Parathyroid adenoma (tissue), 2 donors: ENCODE measurements around the gene INTS13.
"Not testable (repeated sequence)": the region's sequence is repeated elsewhere in the genome, so short reads cannot be mapped to it uniquely, and the experiment has no call there.

Source experiments
- H2AFZ ChIP-seq: fragments of 300-600 bp; sonication (generic); one replicate; pipeline ENCODE4 v1.7.0; 2017; ENCODE audit warnings: antibody characterized with exemption, mild to moderate bottlenecking
- H3K27ac ChIP-seq: fragments of 300-600 bp; sonication (generic); one replicate; pipeline ENCODE4 v1.7.0; 2017
- H3K27me3 ChIP-seq: fragments of 300-600 bp; sonication (generic); one replicate; pipeline ENCODE4 v1.7.0; 2017; ENCODE audit warnings: low read length; ENCODE audit not compliant: control insufficient read depth, insufficient read depth
- H3K36me3 ChIP-seq: fragments of 300-600 bp; sonication (generic); one replicate; pipeline ENCODE4 v1.7.0; 2017; ENCODE audit warnings: low read length; ENCODE audit not compliant: control insufficient read depth, insufficient read depth
- H3K4me1 ChIP-seq: fragments of 300-600 bp; sonication (generic); one replicate; pipeline ENCODE4 v1.7.0; 2017; ENCODE audit warnings: control low read depth
- H3K4me2 ChIP-seq: fragments of 300-600 bp; sonication (generic); one replicate; pipeline ENCODE4 v1.7.0; 2017; ENCODE audit warnings: low read length
- H3K4me3 ChIP-seq: fragments of 300-600 bp; sonication (generic); one replicate; pipeline ENCODE4 v1.7.0; 2017; ENCODE audit warnings: low read depth, low read length
- H3K79me2 ChIP-seq: fragments of 300-600 bp; sonication (generic); one replicate; pipeline ENCODE4 v1.7.0; 2017; ENCODE audit warnings: control low read depth
- H3K9ac ChIP-seq: fragments of 300-600 bp; sonication (generic); one replicate; pipeline ENCODE4 v1.7.0; 2017; ENCODE audit warnings: mild to moderate bottlenecking
- H3K9me3 ChIP-seq: fragments of 300-600 bp; sonication (generic); one replicate; pipeline ENCODE4 v1.7.0; 2017; ENCODE audit warnings: low read length; ENCODE audit not compliant: control insufficient read depth
- CTCF ChIP-seq: fragments of 300-600 bp; sonication (generic); IDR thresholded peaks from one replicate; pipeline ENCODE4 v1.7.0; 2017; ENCODE audit warnings: antibody characterized with exemption, mild to moderate bottlenecking
- donor health status: primary hyperparathyroidism.

Gene INTS13

GRCh38 chr12:26961803-26962202 lies 24.0 kb upstream of the INTS13 start:
- no peak for TF ChIP-seq CTCF
- H3K79me2 ChIP-seq: no peaks in the 10 kb centered on the region
- no peak overlapping the region for H3K4me3 ChIP-seq
- H3K9me3 ChIP-seq: no peaks in the 10 kb centered on the region
- H3K4me2 ChIP-seq: no peak overlapping the region
- no peaks in the 10 kb centered on the region for H3K4me1 ChIP-seq
- H3K9ac ChIP-seq: no peak overlapping the region
- no peak overlapping the region for H3K27ac ChIP-seq
- H3K27me3 ChIP-seq: no peaks in the 10 kb centered on the region
- H3K36me3 ChIP-seq: no peaks in the 10 kb centered on the region
- H2AFZ ChIP-seq: no peak overlapping the region

GRCh38 chr12:26961391-26961790 lies 23.6 kb upstream of the INTS13 start:
- H3K27me3 ChIP-seq, H3K9me3 ChIP-seq, H3K4me2 ChIP-seq, H2AFZ ChIP-seq, H3K4me1 ChIP-seq, H3K36me3 ChIP-seq, H3K9ac ChIP-seq, H3K79me2 ChIP-seq, H3K4me3 ChIP-seq, H3K27ac ChIP-seq: not testable (repeated sequence)

- no peak overlapping the region for H3K27ac ChIP-seq
- H3K4me1 ChIP-seq: peaks cover 3% of the 10 kb centered on the region
- H3K9ac ChIP-seq: no peak overlapping the region
- H3K27me3 ChIP-seq: no peaks in the 10 kb centered on the region
- H3K79me2 ChIP-seq: peaks cover 19% of the 10 kb centered on the region
- H3K36me3 ChIP-seq: no peaks in the 10 kb centered on the region
- H3K4me3 ChIP-seq: no peak overlapping the region
- H3K9me3 ChIP-seq: no peaks in the 10 kb centered on the region
- H2AFZ ChIP-seq: no peak overlapping the region
- TF ChIP-seq CTCF: no peak
- H3K4me2 ChIP-seq: no peak overlapping the region
These were observed 16.2 kb upstream of the INTS13 start for GRCh38 chr12:26954027-26954426.

- Histone ChIP-seq H3K27ac (no peak overlapping the region), H3K9me3 (no peaks in the 10 kb centered on the region), H2AFZ (no peak overlapping the region), H3K4me1 (peaks cover 3% of the 10 kb centered on the region), H3K9ac (no peak overlapping the region), H3K4me3 (no peak overlapping the region), H3K36me3 (no peaks in the 10 kb centered on the region), H3K27me3 (no peaks in the 10 kb centered on the region), H3K79me2 (peaks cover 21% of the 10 kb centered on the region), H3K4me2 (no peak overlapping the region)
- TF ChIP-seq CTCF: no peak
These were observed 15.7 kb upstream of the INTS13 start for GRCh38 chr12:26953447-26953846.

- TF ChIP-seq CTCF: no peak
These were observed 10.5 kb upstream of the INTS13 start for GRCh38 chr12:26948309-26948708.

More at GRCh38 chr12:26948309-26948708, 10.5 kb upstream of the INTS13 start:
- Histone ChIP-seq H3K79me2 (peaks cover 46% of the 10 kb centered on the region), H2AFZ (no peak overlapping the region), H3K4me1 (no peaks in the 10 kb centered on the region), H3K4me3 (no peak overlapping the region), H3K9me3 (no peaks in the 10 kb centered on the region), H3K27ac (no peak overlapping the region), H3K4me2 (no peak overlapping the region), H3K27me3 (no peaks in the 10 kb centered on the region), H3K36me3 (no peaks in the 10 kb centered on the region), H3K9ac (no peak overlapping the region)
